Kidney (tissue), 14 donors: ENCODE measurements around the gene RIT2. TPM values are rescaled to one million over a fixed set of nuclear protein-coding genes. Genes with fewer than 3 reads are reported as not detected.
A peak's percentile ranks its signal among the peaks of the same experiment; 100 is the strongest.

Experiments
- DNase-seq, 5 donors: peaks; one replicate each; pipeline ENCODE4 v3.0.0-alpha.2; 2013 to 2020
- FAIRE-seq: peaks from 2 replicates; lab custom pipeline; 2012; peaks lifted over from hg19 to GRCh38; lab: Jason Lieb, UNC
- H3K27ac ChIP-seq, 2 donors: one replicate each; pipeline ENCODE4 v1.7.0; 2013; ENCODE audit warnings: low read depth in 2 of 2, low read length in 2 of 2, inconsistent platforms in 1 of 2
- H3K27me3 ChIP-seq: one replicate; pipeline ENCODE4 v1.7.1; 2013; ENCODE audit warnings: low read length, inconsistent platforms; ENCODE audit not compliant: control insufficient read depth, insufficient read depth
- H3K36me3 ChIP-seq, 3 donors: one replicate each; pipeline versions ENCODE4 v1.7.0 to v1.7.1; 2013; ENCODE audit warnings: low read length in 3 of 3, control low read depth in 1 of 3, inconsistent platforms in 1 of 3; ENCODE audit not compliant: insufficient read depth in 3 of 3, control insufficient read depth in 2 of 3
- H3K4me1 ChIP-seq, 3 donors: one replicate each; pipeline versions ENCODE4 v1.7.0 to v1.7.1; 2013; ENCODE audit warnings: low read length in 3 of 3, inconsistent platforms in 1 of 3, low read depth in 1 of 3; ENCODE audit not compliant: control insufficient read depth in 2 of 3, insufficient read depth in 2 of 3
- H3K4me3 ChIP-seq, 3 donors: one replicate each; pipeline versions ENCODE4 v1.7.0 to v1.8.1; 2013; ENCODE audit warnings: low read length in 3 of 3, control low read depth in 1 of 3, inconsistent platforms in 1 of 3
- H3K9ac ChIP-seq, 3 donors: one replicate each; pipeline versions ENCODE4 v1.7.0 to v1.7.1; 2013; ENCODE audit warnings: low read length in 3 of 3, control low read depth in 1 of 3, inconsistent platforms in 1 of 3
- H3K9me3 ChIP-seq, 3 donors: one replicate each; pipeline versions ENCODE4 v1.7.0 to v1.7.1; 2013; ENCODE audit warnings: low read length in 3 of 3, control low read depth in 1 of 3, inconsistent platforms in 1 of 3; ENCODE audit not compliant: control insufficient read depth in 2 of 3, insufficient read depth in 1 of 3
- intact Hi-C: fragments of 100-400 bp; cut with DNase I; formaldehyde crosslinking; loops from one replicate; pipeline ENCODE4 v1.11.1; 2022
- polyA plus RNA-seq: library from polyadenylated mRNA; stranded (reverse); fragments of 350-450 nt; fragmentation: Illumina TruSeq; extraction: RNeasy Lipid Tissue Mini Kit (QIAGEN cat#74804); gene quantifications from one replicate; pipeline ENCODE4 v1.2.3, GENCODE V29; 2014; ENCODE audit warnings: low read depth, low replicate concordance; ENCODE audit not compliant: insufficient read depth
- total RNA-seq: library from RNA; stranded (reverse); fragmentation: NEBNext Ultra II Directional; extraction: Animal tissue kit (Norgen Biotek cat#: 25700); gene quantifications from one replicate; pipeline ENCODE4 v1.2.1, GENCODE V29; 2021
- TF ChIP-seq, protein P1 (sequence below): IDR thresholded peaks from 3 replicates; pipeline ENCODE4 v1.5.1; 2012; ENCODE audit warnings: mild to moderate bottlenecking, moderate library complexity, borderline replicate concordance; ENCODE audit not compliant: insufficient read depth; ENCODE audit errors: extremely low read depth
- donor health status: control.
- donor health status: control.
- donor health status: control.
- donor health status: control.
- donor health status: control.
- donor health status: DM: yes; HTN: yes; CAD: no.
- donor health status: Normal renal cell carcinoma (clear cell type).

The RIT2 gene
- total and polyA plus RNA-seq, 2 donors from 2014 or later: not detected

- TF ChIP-seq, protein P1, sequence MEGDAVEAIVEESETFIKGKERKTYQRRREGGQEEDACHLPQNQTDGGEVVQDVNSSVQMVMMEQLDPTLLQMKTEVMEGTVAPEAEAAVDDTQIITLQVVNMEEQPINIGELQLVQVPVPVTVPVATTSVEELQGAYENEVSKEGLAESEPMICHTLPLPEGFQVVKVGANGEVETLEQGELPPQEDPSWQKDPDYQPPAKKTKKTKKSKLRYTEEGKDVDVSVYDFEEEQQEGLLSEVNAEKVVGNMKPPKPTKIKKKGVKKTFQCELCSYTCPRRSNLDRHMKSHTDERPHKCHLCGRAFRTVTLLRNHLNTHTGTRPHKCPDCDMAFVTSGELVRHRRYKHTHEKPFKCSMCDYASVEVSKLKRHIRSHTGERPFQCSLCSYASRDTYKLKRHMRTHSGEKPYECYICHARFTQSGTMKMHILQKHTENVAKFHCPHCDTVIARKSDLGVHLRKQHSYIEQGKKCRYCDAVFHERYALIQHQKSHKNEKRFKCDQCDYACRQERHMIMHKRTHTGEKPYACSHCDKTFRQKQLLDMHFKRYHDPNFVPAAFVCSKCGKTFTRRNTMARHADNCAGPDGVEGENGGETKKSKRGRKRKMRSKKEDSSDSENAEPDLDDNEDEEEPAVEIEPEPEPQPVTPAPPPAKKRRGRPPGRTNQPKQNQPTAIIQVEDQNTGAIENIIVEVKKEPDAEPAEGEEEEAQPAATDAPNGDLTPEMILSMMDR: no peak
- Histone ChIP-seq H3K9me3 (no peaks in the 10 kb centered on the region), H3K36me3 (no peaks in the 10 kb centered on the region), H3K4me3 (no peak overlapping the region), H3K27me3 (no peaks in the 10 kb centered on the region), H3K9ac (no peak overlapping the region), H3K4me1 (no peaks in the 10 kb centered on the region), H3K27ac (no peak overlapping the region)
- DNase-seq (no peak), FAIRE-seq (no peak)
- intact Hi-C loops: no loop called here
These were observed 60.5 kb downstream of the RIT2 start for GRCh38 chr18:43054815-43055519.

DNA sequence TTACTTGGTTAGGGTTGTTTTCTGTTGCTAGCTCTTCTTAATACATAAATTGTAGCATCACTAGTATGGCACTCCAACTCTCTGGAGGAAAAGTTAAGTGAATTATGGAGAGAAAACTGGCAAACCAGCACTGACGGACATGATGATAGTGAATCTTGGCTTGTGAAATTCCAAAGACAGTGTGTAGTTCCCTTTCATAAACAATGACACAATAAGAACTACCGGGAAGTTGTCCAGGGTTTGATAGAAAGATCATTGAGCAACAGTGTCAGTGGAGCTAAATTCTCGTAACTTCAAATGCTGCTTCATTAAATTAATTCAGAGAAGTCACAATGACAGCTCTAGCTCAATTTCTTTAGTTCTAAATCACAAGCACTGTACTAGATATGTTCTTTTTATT, 66.5 kb downstream of the RIT2 start:
- Histone ChIP-seq H3K9me3 (no peaks in the 10 kb centered on the region), H3K36me3 (no peaks in the 10 kb centered on the region), H3K4me1 (no peaks in the 10 kb centered on the region), H3K9ac (no peak overlapping the region), H3K27me3 (no peaks in the 10 kb centered on the region), H3K4me3 (no peak overlapping the region), H3K27ac (no peak overlapping the region)
- TF ChIP-seq, protein P1: no peak
- DNase-seq (peak in 1 of 5 donors; percentile 20), FAIRE-seq (no peak)
- intact Hi-C loops: no loop called here

GRCh38 chr18:43046322-43046721, 69.2 kb downstream of the RIT2 start:
- Histone ChIP-seq H3K4me1 (no peaks in the 10 kb centered on the region), H3K27me3 (no peaks in the 10 kb centered on the region), H3K9ac (no peak overlapping the region), H3K27ac (no peak overlapping the region), H3K9me3 (no peaks in the 10 kb centered on the region), H3K4me3 (no peak overlapping the region), H3K36me3 (no peaks in the 10 kb centered on the region)
- no peak for DNase-seq
- intact Hi-C loops: no loop called here
- TF ChIP-seq, protein P1: no peak
- FAIRE-seq: no peak

DNA sequence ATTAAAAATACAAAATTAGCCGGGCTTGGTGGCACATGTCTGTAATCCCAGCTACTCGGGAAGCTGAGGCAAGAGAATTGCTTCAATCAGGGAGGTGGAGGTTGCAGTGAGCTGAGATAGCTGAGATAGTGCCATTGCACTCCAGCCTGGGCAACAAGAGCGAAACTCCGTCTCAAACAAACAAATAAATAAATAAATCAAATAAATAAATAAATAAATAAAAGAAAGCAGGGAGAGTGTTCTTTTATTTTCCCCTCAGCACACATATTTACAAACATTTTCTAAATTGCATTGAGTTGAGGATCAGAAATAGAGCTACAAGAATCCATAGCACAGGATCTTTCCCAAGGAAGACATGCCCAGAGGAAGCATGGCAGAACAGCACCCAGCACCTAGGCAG, 71.9 kb downstream of the RIT2 start:
- H3K4me1 ChIP-seq: no peaks in the 10 kb centered on the region
- FAIRE-seq: no peak
- no peak for DNase-seq
- TF ChIP-seq, protein P1: no peak
- no peaks in the 10 kb centered on the region for H3K36me3 ChIP-seq
- H3K4me3 ChIP-seq: no peak overlapping the region
- H3K27ac ChIP-seq: no peak overlapping the region
- H3K9ac ChIP-seq: no peak overlapping the region
- intact Hi-C loops: no loop called here
- H3K27me3 ChIP-seq: no peaks in the 10 kb centered on the region
- H3K9me3 ChIP-seq: no peaks in the 10 kb centered on the region
